Subcutaneous adipose tissue (tissue), 4 donors: ENCODE data around the gene XRRA1. TPM values are rescaled to one million over a fixed set of nuclear protein-coding genes. Genes with fewer than 3 reads are reported as not detected.

Source experiments
- total RNA-seq, 4 donors: library from RNA; depleted of rRNA; stranded (reverse); fragments of >200 nt; gene quantifications; one replicate each; pipeline ENCODE4 v1.1.0, GENCODE V29; 2016
- TF ChIP-seq, protein P1 (sequence below): fragments of 450-650 bp; IDR thresholded peaks from one replicate; pipeline ENCODE4 v1.5.1; 2016; ENCODE audit warnings: low read depth, mild to moderate bottlenecking, control low read depth, antibody characterized with exemption, moderate library complexity

XRRA1 gene, protein sequence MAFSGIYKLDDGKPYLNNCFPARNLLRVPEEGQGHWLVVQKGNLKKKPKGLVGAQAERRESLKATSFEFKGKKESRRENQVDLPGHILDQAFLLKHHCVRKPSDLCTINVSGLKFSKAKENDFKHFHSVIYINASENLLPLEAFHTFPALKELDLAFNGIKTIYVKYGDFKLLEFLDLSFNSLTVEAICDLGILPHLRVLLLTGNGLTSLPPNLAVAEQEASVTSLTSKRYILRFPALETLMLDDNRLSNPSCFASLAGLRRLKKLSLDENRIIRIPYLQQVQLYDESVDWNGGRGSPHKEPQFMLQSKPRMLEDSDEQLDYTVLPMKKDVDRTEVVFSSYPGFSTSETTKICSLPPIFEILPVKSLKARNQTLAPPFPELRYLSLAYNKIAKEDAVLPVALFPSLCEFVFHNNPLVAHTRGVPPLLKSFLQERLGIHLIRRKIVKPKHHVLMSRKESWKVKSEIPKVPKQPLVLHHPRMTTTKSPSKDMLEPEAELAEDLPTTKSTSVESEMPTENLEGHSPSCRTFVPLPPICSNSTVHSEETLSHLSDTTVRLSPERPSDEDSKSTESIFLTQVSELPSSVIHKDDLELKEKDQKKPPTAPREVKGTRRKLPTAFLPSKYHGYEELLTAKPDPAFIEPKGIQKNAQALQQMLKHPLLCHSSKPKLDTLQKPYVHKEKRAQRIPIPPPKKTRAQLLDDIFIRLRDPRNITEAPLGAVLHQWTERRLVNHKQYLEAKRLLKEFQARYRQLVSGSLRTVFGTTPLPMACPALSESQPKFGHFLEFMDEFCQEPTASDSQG
- 10 to 100 TPM; 12.9 to 35.0 (median 18.2) TPM for total RNA-seq

DNA sequence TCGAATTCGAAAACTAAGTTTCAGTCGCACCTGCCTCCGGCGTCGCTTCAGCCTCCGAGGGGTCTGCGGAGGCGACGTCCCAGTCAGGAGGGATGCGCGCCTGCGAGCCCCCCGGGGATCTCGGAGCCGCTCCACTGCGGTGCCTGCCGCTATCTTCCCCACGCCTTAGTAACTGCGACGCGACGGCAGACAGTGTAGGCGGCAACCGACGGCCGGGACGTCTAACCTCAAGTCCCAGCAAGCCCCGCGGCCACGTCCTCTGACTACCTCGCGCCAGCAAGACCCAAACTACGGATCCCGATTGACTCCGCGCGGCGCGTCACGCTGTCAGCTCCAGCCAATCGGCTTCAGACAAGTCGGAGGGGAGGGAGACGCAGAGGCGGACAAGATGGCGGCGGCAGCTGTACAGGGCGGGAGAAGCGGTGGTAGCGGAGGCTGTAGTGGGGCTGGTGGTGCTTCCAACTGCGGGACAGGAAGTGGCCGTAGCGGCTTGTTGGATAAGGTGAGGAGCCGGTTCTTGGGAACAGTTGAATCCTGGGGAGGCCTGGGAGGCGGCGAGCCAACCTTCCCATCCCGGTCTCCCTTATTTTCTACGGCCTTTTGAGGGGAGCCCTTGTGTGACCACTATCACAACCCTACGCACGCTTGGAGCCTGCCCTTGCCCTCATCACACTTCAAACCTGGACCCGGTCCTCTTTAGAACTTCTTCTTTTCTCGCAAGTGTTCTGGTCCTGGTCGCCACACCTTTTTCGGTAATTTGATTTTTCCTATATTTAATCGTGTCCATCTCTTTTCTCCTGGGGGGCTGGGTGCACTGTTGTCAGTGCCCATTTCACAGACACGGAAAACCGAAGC lies at the start of gene XRRA1, which contains the start of gene SPCS2:
TSS of gene XRRA1 (minus strand) at position 194 of the 855 bp plus-strand sequence. CDS start 8,213 bp downstream, outside the sequence.
TSS of gene SPCS2 (plus strand) at position 369 of the 855 bp plus-strand sequence. CDS start at position 389, 20 bp downstream.
- TF ChIP-seq, protein P1, sequence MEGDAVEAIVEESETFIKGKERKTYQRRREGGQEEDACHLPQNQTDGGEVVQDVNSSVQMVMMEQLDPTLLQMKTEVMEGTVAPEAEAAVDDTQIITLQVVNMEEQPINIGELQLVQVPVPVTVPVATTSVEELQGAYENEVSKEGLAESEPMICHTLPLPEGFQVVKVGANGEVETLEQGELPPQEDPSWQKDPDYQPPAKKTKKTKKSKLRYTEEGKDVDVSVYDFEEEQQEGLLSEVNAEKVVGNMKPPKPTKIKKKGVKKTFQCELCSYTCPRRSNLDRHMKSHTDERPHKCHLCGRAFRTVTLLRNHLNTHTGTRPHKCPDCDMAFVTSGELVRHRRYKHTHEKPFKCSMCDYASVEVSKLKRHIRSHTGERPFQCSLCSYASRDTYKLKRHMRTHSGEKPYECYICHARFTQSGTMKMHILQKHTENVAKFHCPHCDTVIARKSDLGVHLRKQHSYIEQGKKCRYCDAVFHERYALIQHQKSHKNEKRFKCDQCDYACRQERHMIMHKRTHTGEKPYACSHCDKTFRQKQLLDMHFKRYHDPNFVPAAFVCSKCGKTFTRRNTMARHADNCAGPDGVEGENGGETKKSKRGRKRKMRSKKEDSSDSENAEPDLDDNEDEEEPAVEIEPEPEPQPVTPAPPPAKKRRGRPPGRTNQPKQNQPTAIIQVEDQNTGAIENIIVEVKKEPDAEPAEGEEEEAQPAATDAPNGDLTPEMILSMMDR = no peak

DNA sequence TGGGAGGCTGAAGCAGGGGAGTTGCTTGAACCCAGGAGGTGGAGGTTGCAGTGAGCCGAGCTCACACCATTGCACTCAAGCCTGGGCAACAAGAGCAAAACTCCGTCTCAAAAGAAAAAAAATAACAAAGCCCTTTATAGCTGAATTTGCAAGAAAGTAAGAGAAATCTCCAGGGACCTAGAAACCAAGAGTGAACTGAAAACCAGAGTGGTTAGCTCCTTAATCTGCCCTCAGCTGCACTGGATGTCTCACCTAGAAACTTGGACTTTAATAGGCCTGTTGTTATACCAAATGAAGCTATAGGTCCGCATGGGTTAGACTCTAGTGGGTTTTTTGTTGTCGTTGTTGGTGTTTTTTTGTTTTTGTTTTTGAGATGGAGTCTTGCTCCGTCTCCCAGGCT lies 44.0 kb upstream of the XRRA1 start:
- TF ChIP-seq, protein P1 = no peak

DNA sequence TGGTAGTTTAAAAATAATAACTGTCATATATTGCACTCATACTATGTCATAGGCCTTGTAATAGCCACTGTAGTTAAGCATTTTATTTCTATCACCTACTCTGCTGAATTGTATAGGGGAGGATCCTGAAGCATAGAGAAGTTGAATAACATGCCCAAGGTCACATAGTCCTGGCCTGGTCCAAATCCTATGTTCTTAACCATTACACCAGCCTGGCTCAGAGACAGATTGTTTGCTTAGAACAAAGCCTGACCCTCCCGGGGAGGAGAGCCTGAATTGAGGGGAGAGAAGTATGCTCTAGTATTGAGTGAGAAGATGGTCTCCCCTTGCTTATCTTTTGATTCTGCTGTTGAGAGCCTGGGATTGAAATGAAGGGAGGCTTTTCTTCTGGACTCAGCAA lies 42.0 kb upstream of the XRRA1 start:
- TF ChIP-seq, protein P1 = no peak

DNA sequence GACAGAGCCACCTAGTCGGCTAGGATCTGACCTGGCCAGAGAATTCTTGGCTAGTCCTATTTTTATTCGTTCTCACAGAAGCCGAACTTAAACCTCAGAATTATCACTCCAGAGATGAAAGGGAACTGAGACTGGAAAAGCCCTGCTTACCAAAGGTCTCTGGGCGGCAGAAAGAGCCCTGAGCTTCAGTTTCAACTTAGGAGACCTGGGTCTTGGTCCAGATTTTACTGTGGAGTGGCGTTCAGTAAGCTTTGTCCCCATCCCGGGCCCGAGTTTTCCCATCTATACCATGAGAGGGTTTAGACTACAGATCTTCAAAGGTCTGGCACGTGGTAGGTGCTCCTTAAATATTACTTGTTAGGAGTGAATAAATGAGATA lies 40.4 kb upstream of the XRRA1 start:
- TF ChIP-seq, protein P1 = no peak

DNA sequence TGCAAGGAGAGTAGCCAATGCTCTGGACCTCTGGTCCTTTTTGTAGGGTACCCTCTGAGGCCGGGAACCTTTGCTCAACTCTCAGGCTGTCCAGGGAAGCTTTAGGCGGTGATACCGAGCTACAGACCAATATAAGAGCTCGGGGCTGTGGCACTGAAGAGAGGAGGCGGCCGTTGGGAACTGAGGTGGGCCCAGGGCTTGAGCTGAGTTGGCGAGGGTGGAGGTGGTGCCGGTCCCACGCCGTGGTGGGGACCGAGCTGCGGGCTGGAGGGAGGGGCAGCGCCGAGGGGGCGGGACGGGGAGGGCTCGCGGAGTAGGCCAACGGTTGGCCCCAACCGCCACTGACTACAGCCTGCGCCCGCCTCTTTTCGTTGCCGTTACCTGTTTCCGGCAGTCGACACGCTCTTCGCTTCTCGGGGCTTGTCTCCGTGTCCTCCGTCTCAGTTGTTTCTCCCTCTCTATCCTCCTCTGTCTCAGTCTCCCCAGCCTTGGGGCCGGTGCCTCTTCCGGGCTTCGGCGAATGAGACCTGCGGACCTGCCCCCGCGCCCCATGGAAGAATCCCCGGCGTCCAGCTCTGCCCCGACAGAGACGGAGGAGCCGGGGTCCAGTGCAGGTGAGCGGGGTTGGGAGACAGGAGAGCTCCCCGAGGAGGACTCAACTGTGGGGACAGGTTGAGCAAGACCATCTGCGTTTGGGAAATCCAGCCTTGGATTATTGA lies 39.8 kb upstream of the XRRA1 start, which contains the start of gene NEU3:
TSS of gene NEU3 (plus strand) at position 393 of the 719 bp plus-strand sequence. CDS start at position 521, 128 bp downstream.
- TF ChIP-seq, protein P1 = no peak

DNA sequence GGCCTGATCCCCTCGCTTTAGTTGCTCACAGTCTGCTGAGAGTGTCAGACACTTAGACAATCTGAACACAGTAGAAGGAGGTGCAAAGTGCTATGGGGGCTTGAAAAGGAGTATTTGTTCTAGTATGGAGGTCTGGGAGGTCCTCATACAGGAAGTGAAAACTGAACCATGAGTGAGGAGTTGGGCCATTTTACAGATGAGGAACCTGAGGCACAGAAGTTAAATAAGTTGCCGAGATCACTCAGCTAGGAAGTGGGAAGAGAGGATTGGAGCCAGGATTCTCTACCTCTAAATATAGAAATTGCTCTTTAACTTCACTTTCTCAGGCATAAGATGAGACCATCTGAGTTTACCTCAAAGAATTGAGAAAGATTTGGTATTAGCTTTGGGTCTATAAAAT lies 35.8 kb upstream of the XRRA1 start:
- TF ChIP-seq, protein P1 = no peak
